CD4-positive, alpha-beta T cell (primary cell): Measurements from ENCODE around the gene OCA2. TPM values are rescaled to one million over a fixed set of nuclear protein-coding genes. Genes with fewer than 3 reads are reported as not detected.
"Not testable (repeated sequence)": the region's sequence is repeated elsewhere in the genome, so short reads cannot be mapped to it uniquely, and the experiment has no call there.

Experiments used
- ATAC-seq: fragments of 200-7000 bp; cut with Tn5 transposase; one replicate; pipeline ENCODE4 v1.10.0; 2022; ENCODE audit warnings: mild to moderate bottlenecking; ENCODE audit not compliant: poor library complexity
- CTCF ChIA-PET: fragments of 350-600 bp; sonication (Branson Sonifier 250); formaldehyde crosslinking; loops from one replicate; lab custom pipeline; 2021; ENCODE audit warnings: antibody characterized with exemption, inconsistent platforms; lab: Charles Lee
- POLR2A ChIA-PET: fragments of 350-600 bp; sonication (Branson Sonifier 250); formaldehyde crosslinking; loops from one replicate; lab custom pipeline; 2021; ENCODE audit warnings: antibody characterized with exemption, inconsistent platforms; lab: Charles Lee
- DNase-seq, 14 experiments: peaks; one replicate each; pipeline ENCODE4 v3.0.0-alpha.2; 2013 to 2020; ENCODE audit warnings: mixed read lengths in 2 of 14
- H3K27ac ChIP-seq, 2 donors: one replicate each; pipeline versions ENCODE4 v1.5.1 to v1.7.0; 2013; ENCODE audit warnings: low read length in 2 of 2, low read depth in 1 of 2, mild to moderate bottlenecking in 1 of 2
- H3K27me3 ChIP-seq, 2 experiments: 1 replicate in 1 of 2; 2 replicates in 1 of 2; pipeline versions ENCODE4 v1.6.1 to v1.7.0; 2013; ENCODE audit warnings: low read length in 2 of 2, control low read depth in 1 of 2, mild to moderate bottlenecking in 1 of 2, moderate library complexity in 1 of 2; ENCODE audit not compliant: insufficient read depth in 2 of 2, control insufficient read depth in 1 of 2
- H3K36me3 ChIP-seq: one replicate; pipeline ENCODE4 v1.6.1; 2013; ENCODE audit warnings: low read length, control low read depth; ENCODE audit not compliant: insufficient read depth
- H3K4me1 ChIP-seq: one replicate; pipeline ENCODE4 v1.6.1; 2013; ENCODE audit warnings: low read length, control low read depth; ENCODE audit not compliant: insufficient read depth
- H3K4me3 ChIP-seq: one replicate; pipeline ENCODE4 v1.5.1; 2013; ENCODE audit warnings: mild to moderate bottlenecking, low read length, moderate library complexity
- H3K9me3 ChIP-seq, 2 experiments: 1 replicate in 1 of 2; 2 replicates in 1 of 2; pipeline versions ENCODE4 v1.6.1 to v1.7.0; 2013; ENCODE audit warnings: low read length in 2 of 2, mild to moderate bottlenecking in 2 of 2, control low read depth in 1 of 2, moderate library complexity in 1 of 2; ENCODE audit not compliant: control insufficient read depth in 1 of 2, insufficient read depth in 1 of 2
- H3K27ac Mint-ChIP-seq: one replicate; pipeline ENCODE4 v1.8.0; 2020; ENCODE audit warnings: mixed read lengths
- H3K27me3 Mint-ChIP-seq: one replicate; pipeline ENCODE4 v1.8.0; 2021; ENCODE audit warnings: mixed read lengths
- H3K36me3 Mint-ChIP-seq: one replicate; pipeline ENCODE4 v1.8.0; 2021; ENCODE audit warnings: low read depth, mixed read lengths
- H3K4me1 Mint-ChIP-seq: one replicate; pipeline ENCODE4 v1.8.0; 2021; ENCODE audit warnings: low read depth, mixed read lengths
- H3K4me3 Mint-ChIP-seq: one replicate; pipeline ENCODE4 v1.8.0; 2020; ENCODE audit warnings: mild to moderate bottlenecking, mixed read lengths
- H3K9me3 Mint-ChIP-seq: one replicate; pipeline ENCODE4 v1.8.0; 2020; ENCODE audit warnings: mixed read lengths
- CTCF ChIP-seq: fragments of 200-600 bp; IDR thresholded peaks from one replicate; pipeline ENCODE4 v1.8.0; 2022; ENCODE audit warnings: antibody characterized with exemption, mild to moderate bottlenecking
- intact Hi-C, 2 experiments: fragments of 100-400 bp; cut with DNase I in 1 of 2; cut with micrococcal nuclease in 1 of 2; formaldehyde crosslinking; loops; one replicate each; pipeline versions ENCODE4 v1.15.1 to v1.9.0; 2023 to 2025; cut with DNase I, micrococcal nuclease
- total RNA-seq, 174 experiments: library from RNA in 2 of 174; stranded (reverse) in 2 of 174; gene quantifications; one replicate each; pipeline ENCODE4 v1.2.3 and lab custom pipeline; 2021 to 2026

Gene OCA2
- total RNA-seq, 2 experiments from 2014 or later = not detected

- intact Hi-C loops = no loop called here
- DNase-seq (no peak), ATAC-seq (no peak)
- ChIA-PET POLR2A (no interaction called here), CTCF (no interaction called here)
- Mint-ChIP-seq H3K4me3 (no peak overlapping the region), H3K36me3 (peaks cover 62% of the 10 kb centered on the region), H3K27me3 (no peaks in the 10 kb centered on the region), H3K9me3 (no peaks in the 10 kb centered on the region), H3K4me1 (peaks cover 31% of the 10 kb centered on the region), H3K27ac (peak overlapping the region; percentile 27)
- no peaks in the 10 kb centered on the region for H3K27me3 ChIP-seq
- no peak overlapping the region for H3K27ac ChIP-seq
- H3K4me3 ChIP-seq = no peak overlapping the region
- peaks cover 56% of the 10 kb centered on the region for H3K4me1 ChIP-seq
- no peaks in the 10 kb centered on the region for H3K9me3 ChIP-seq
- no peak for TF ChIP-seq CTCF
- H3K36me3 ChIP-seq = peaks cover 38% of the 10 kb centered on the region
Observed at GRCh38 chr15:28140062-28140461, 40.9 kb upstream of the OCA2 start.

GRCh38 chr15:28137408-28138039, 38.4 kb upstream of the OCA2 start:
- H3K27me3 Mint-ChIP-seq, H3K27ac ChIP-seq, ATAC-seq, H3K4me3 ChIP-seq, H3K9me3 ChIP-seq, CTCF ChIA-PET, H3K9me3 Mint-ChIP-seq, DNase-seq, H3K27me3 ChIP-seq: not testable (repeated sequence)
- intact Hi-C loops = loop anchor here in 1 of 2 experiments (5.0 kb wide), 1 partner anchor 40 kb away; the partner anchor contains the start of gene OCA2
- Mint-ChIP-seq H3K27ac (peak overlapping the region; percentile 81), H3K4me1 (peaks cover 53% of the 10 kb centered on the region), H3K4me3 (peak overlapping the region; percentile 12), H3K36me3 (peaks cover 68% of the 10 kb centered on the region)
- Histone ChIP-seq H3K36me3 (peaks cover 25% of the 10 kb centered on the region), H3K4me1 (peaks cover 57% of the 10 kb centered on the region)
- POLR2A ChIA-PET = interaction anchor here (0.9 to 1.5 kb wide), 2 partner anchors 30 to 39 kb away, joined by 3 read pairs; partner anchors contain the start of gene OCA2

- H3K9me3 Mint-ChIP-seq, H3K9me3 ChIP-seq, H3K27me3 Mint-ChIP-seq, H3K4me3 ChIP-seq, H3K27me3 ChIP-seq, H3K27ac ChIP-seq, POLR2A ChIA-PET: not testable (repeated sequence)
- Histone ChIP-seq H3K4me1 (peaks cover 69% of the 10 kb centered on the region), H3K36me3 (peaks cover 28% of the 10 kb centered on the region)
- ATAC-seq (peak; percentile 99), DNase-seq (peak in 11 of 14 experiments; percentile 7 to 66 (median 34))
- intact Hi-C loops = loop anchor here in 1 of 2 experiments (5.0 kb wide), 1 partner anchor 39 kb away; the partner anchor contains the start of gene OCA2
- Mint-ChIP-seq H3K36me3 (peaks cover 70% of the 10 kb centered on the region), H3K4me3 (peak overlapping the region; percentile 64), H3K4me1 (peaks cover 53% of the 10 kb centered on the region), H3K27ac (peak overlapping the region; percentile 81)
- CTCF ChIA-PET = interaction anchor here (1.0 kb wide), 1 partner anchor 10 kb away, joined by 3 read pairs; no protein-coding TSS in a partner anchor
Observed at GRCh38 chr15:28136236-28136904, 37.3 kb upstream of the OCA2 start.

DNA sequence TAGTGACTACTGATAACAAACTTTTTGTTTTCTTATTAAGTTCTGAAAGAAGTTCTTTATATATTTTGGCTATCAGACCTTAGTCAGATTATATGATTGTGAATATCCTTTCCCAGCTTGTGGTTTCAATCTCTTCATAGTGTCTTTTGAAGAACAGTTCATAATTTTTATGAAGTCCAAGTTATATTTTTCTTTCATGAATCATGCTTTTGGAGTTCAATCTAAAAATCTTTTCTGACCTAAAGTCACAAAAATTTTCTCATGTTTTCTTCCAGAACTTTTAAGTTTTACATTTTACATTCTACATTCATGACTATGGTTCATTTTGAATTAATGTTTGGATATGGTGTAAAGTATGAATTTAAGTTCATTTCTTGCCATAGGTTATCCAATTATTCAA, 34.2 kb upstream of the OCA2 start:
- CTCF ChIA-PET = no interaction called here
- H3K4me1 ChIP-seq = peaks cover 81% of the 10 kb centered on the region
- POLR2A ChIA-PET = no interaction called here
- Mint-ChIP-seq H3K4me1 (peaks cover 53% of the 10 kb centered on the region), H3K27ac (peak overlapping the region; percentile 34), H3K36me3 (peaks cover 69% of the 10 kb centered on the region), H3K9me3 (no peaks in the 10 kb centered on the region), H3K27me3 (no peaks in the 10 kb centered on the region), H3K4me3 (no peak overlapping the region)
- no peak overlapping the region for H3K27ac ChIP-seq
- H3K9me3 ChIP-seq = no peaks in the 10 kb centered on the region
- no peaks in the 10 kb centered on the region for H3K27me3 ChIP-seq
- ATAC-seq = no peak
- no peak for TF ChIP-seq CTCF
- peaks cover 39% of the 10 kb centered on the region for H3K36me3 ChIP-seq
- no peak overlapping the region for H3K4me3 ChIP-seq
- DNase-seq = no peak
- intact Hi-C loops = no loop called here
